BLaER1 treated with 17β-estradiol and CSF1 and Interleukin-3, amounts not matched to agents 10 nM and 100 nM (cell line): Measurements from ENCODE around the gene PROM2.

Source experiments
- H3K27ac ChIP-seq, 11 experiments: shearing (Covaris generic); formaldehyde crosslinking; 2 replicates each; pipeline ENCODE4 v1.8.1; 2022
- H3K27me3 ChIP-seq, 11 experiments: shearing (Covaris generic); formaldehyde crosslinking; 2 replicates each; pipeline ENCODE4 v1.8.1; 2022
- H3K36me3 ChIP-seq, 11 experiments: shearing (Covaris generic); formaldehyde crosslinking; 2 replicates each; pipeline ENCODE4 v1.8.1; 2022
- H3K4me1 ChIP-seq, 10 experiments: shearing (Covaris generic); formaldehyde crosslinking; 2 replicates each; pipeline ENCODE4 v1.8.1; 2022
- H3K4me2 ChIP-seq, 11 experiments: shearing (Covaris generic); formaldehyde crosslinking; 2 replicates each; pipeline ENCODE4 v1.8.1; 2022
- H3K4me3 ChIP-seq, 10 experiments: shearing (Covaris generic); formaldehyde crosslinking; 2 replicates each; pipeline ENCODE4 v1.8.1; 2022
- H3K9ac ChIP-seq, 11 experiments: shearing (Covaris generic); formaldehyde crosslinking; 2 replicates each; pipeline ENCODE4 v1.8.1; 2022
- H3K9me3 ChIP-seq, 11 experiments: shearing (Covaris generic); formaldehyde crosslinking; replicated peaks in 1 of 11; 2 replicates each; pipeline ENCODE4 v1.8.1; 2022
- H4K20me1 ChIP-seq, 11 experiments: shearing (Covaris generic); formaldehyde crosslinking; 2 replicates each; pipeline ENCODE4 v1.8.1; 2022
- Cebpa-rat ChIP-seq, 11 experiments: shearing (Covaris generic); IDR thresholded peaks; 2 replicates each; pipeline ENCODE4 v1.8.1; 2022

Gene PROM2

GRCh38 chr2:95272781-95273180 is 1.5 kb upstream of the PROM2 start:
- Histone ChIP-seq H3K27me3 (no peaks in the 10 kb centered on the region), H3K4me1 (peaks cover 0 to 22% (median under 1%) of the 10 kb centered on the region in 10 experiments; a peak in 10 of 20 replicates), H3K27ac (no peak overlapping the region), H3K9ac (no peak overlapping the region), H4K20me1 (no peaks in the 10 kb centered on the region; a peak in 1 of 22 replicates), H3K4me2 (peak overlapping the region in 2 of 11 experiments; percentile 37 to 53; a peak in 4 of 22 replicates), H3K36me3 (no peaks in the 10 kb centered on the region), H3K9me3 (no peaks in the 10 kb centered on the region), H3K4me3 (no peak overlapping the region)
- TF ChIP-seq Cebpa-rat (IDR thresholded peaks at IDR 0.05), result no peak

DNA sequence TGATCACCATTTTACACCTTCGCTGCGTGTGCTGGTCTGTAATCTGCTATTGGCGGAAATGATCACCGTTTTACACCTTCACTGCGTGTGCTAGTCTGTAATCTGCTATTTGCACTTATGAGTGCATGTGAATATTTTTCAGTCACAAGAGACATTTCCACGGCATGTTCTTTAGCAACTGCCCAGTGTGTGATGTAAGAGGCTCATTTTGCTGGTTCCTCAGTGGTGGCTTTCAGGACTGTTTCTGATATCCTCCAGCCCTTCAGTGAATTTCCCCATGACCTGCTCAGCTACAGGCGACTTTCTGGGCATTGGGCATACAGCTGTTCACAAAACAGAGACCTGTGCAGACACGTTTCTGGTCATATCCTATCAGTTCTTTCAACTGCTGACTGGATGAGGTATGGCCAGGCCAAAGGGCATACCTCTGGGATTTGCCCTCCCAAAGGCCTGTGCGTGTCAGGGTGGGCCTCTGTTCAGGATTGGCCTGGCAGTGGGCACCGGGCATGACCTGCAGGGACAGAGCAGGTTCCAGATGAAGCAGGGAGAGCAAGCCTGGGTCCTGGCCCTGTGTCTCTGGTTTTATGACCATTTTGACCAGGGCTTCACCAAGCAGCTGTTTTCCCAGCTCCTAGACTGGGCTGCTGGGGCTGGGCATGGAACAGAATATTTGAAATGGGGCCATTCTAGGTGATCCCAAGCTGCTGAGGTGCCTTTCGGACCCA is 521 bp upstream of the PROM2 start:
- Histone ChIP-seq H3K27ac (no peak overlapping the region), H3K36me3 (no peaks in the 10 kb centered on the region), H3K4me1 (peaks cover 0 to 30% (median 4%) of the 10 kb centered on the region in 10 experiments; a peak in 10 of 20 replicates), H3K4me2 (peak overlapping the region in 2 of 11 experiments; percentile 37 to 53; a peak in 1 of 22 replicates), H3K4me3 (no peak overlapping the region), H3K9ac (no peak overlapping the region), H3K27me3 (no peaks in the 10 kb centered on the region), H4K20me1 (no peaks in the 10 kb centered on the region; a peak in 1 of 22 replicates), H3K9me3 (no peaks in the 10 kb centered on the region)
- no peak for TF ChIP-seq Cebpa-rat (IDR thresholded peaks at IDR 0.05)

- H3K9me3 ChIP-seq, result no peaks in the 10 kb centered on the region
- H3K36me3 ChIP-seq, result no peaks in the 10 kb centered on the region
- H3K4me1 ChIP-seq, result peaks cover 0 to 30% (median 4%) of the 10 kb centered on the region in 10 experiments; a peak in 10 of 20 replicates
- peak overlapping the region in 1 of 11 experiments; percentile 43; a peak in 1 of 22 replicates for H3K4me2 ChIP-seq
- no peak overlapping the region for H3K4me3 ChIP-seq
- no peak for TF ChIP-seq Cebpa-rat (IDR thresholded peaks at IDR 0.05)
- no peak overlapping the region for H3K9ac ChIP-seq
- H4K20me1 ChIP-seq, result no peaks in the 10 kb centered on the region; a peak in 1 of 22 replicates
- no peak overlapping the region for H3K27ac ChIP-seq
- H3K27me3 ChIP-seq, result no peaks in the 10 kb centered on the region
Observed at GRCh38 chr2:95275151-95275515, 884 bp downstream of the PROM2 start.

- Histone ChIP-seq H3K27ac (no peak overlapping the region), H3K27me3 (no peaks in the 10 kb centered on the region)
Observed at GRCh38 chr2:95275601-95276243, 1.5 kb downstream of the PROM2 start.

DNA sequence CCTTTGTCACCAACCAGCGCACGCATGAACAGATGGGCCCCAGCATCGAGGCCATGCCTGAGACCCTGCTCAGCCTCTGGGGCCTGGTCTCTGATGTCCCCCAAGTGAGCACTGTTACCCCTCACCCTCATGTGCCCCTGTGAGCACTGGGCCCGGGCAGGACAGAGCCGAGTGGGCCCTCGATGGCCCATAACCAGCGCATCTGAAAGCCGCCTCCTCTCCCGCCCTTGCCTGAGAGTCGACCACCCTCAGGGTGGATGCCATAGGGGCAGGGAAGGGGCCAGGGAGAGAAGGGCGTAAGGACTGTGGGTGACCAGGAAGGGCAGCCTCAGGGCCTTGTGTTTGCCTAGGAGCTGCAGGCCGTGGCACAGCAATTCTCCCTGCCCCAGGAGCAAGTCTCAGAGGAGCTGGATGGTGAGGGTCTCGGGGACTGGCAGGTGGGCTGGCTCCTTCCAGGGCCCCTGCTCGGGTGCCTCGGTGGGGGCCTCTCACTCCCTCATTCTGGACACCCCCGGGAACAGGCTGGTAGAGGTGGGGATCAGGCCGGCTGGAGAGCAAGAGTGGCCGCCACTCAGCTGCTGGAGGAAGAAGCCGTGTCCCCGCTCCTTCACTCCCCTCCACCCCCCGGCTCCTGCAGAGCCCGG is 2.1 kb downstream of the PROM2 start:
- Histone ChIP-seq H4K20me1 (no peaks in the 10 kb centered on the region; a peak in 1 of 22 replicates), H3K27ac (no peak overlapping the region), H3K36me3 (no peaks in the 10 kb centered on the region), H3K4me3 (no peak overlapping the region), H3K9me3 (no peaks in the 10 kb centered on the region), H3K4me2 (no peak overlapping the region), H3K27me3 (no peaks in the 10 kb centered on the region), H3K9ac (no peak overlapping the region), H3K4me1 (peaks cover 0 to 30% (median 4%) of the 10 kb centered on the region in 10 experiments; a peak in 10 of 20 replicates)
- TF ChIP-seq Cebpa-rat (IDR thresholded peaks at IDR 0.05), result no peak

More at GRCh38 chr2:95275601-95276243, 1.5 kb downstream of the PROM2 start:
- Histone ChIP-seq H3K36me3 (no peaks in the 10 kb centered on the region), H4K20me1 (no peaks in the 10 kb centered on the region; a peak in 1 of 22 replicates), H3K9me3 (no peaks in the 10 kb centered on the region), H3K4me2 (peak overlapping the region in 1 of 11 experiments; percentile 43; a peak in 1 of 22 replicates), H3K9ac (no peak overlapping the region), H3K4me1 (peaks cover 0 to 30% (median 4%) of the 10 kb centered on the region in 10 experiments; a peak in 10 of 20 replicates), H3K4me3 (no peak overlapping the region)
- TF ChIP-seq Cebpa-rat (IDR thresholded peaks at IDR 0.05), result no peak

DNA sequence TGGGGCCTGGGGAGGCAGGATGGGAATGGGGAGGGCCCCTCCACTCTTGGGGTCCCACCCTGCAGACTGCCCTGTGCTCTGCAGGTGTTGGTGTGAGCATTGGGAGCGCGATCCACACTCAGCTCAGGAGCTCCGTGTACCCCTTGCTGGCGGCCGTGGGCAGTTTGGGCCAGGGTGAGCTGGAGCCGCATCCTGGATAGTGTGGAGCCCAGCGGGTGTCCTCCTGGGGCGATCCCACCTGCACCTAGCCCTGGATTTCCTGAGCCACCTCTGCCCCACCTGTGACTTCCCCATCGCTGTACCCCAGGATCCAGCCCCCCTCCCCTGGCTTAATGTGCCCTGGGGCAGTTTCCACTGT is 2.6 kb downstream of the PROM2 start:
- Histone ChIP-seq H3K36me3 (no peaks in the 10 kb centered on the region), H4K20me1 (no peaks in the 10 kb centered on the region; a peak in 1 of 22 replicates), H3K9ac (no peak overlapping the region), H3K4me1 (peaks cover 0 to 30% (median 4%) of the 10 kb centered on the region in 10 experiments; a peak in 10 of 20 replicates), H3K27ac (no peak overlapping the region), H3K27me3 (no peaks in the 10 kb centered on the region), H3K9me3 (no peaks in the 10 kb centered on the region), H3K4me3 (no peak overlapping the region), H3K4me2 (no peak overlapping the region)
- no peak for TF ChIP-seq Cebpa-rat (IDR thresholded peaks at IDR 0.05)

DNA sequence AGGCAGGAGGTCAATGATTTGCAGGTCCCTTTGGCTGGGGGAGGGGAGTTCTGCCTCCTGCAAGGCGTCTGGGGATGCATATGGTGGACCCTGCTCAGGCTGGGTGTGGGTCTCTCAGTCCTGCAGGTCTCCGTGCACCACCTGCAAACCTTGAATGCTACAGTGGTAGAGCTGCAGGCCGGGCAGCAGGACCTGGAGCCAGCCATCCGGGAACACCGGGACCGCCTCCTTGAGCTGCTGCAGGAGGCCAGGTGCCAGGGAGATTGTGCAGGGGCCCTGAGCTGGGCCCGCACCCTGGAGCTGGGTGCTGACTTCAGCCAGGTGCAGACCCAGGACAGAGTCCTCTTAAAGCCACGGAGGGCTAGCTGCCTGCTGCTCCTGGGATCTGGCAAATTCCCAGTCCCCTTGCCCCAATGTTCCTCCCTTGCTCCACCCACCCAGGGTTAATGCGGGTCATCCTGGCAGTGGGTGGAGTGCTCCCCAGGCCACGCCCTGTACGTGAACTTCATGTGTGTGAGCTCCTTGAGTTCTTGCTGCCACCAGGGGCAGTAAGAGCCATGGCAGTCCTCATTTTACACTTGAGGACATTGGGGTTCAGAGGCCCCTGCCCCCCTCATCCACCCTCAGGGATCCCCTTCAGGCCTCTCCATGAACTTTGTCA is 3.1 kb downstream of the PROM2 start:
- Histone ChIP-seq H4K20me1 (no peaks in the 10 kb centered on the region; a peak in 1 of 22 replicates), H3K4me1 (peaks cover 0 to 30% (median 4%) of the 10 kb centered on the region in 10 experiments; a peak in 10 of 20 replicates), H3K4me3 (no peak overlapping the region), H3K27ac (no peak overlapping the region), H3K27me3 (no peaks in the 10 kb centered on the region), H3K4me2 (peak overlapping the region in 5 of 11 experiments; percentile 10 to 51 (median 48); a peak in 8 of 22 replicates), H3K9ac (no peak overlapping the region), H3K9me3 (no peaks in the 10 kb centered on the region), H3K36me3 (no peaks in the 10 kb centered on the region)
- TF ChIP-seq Cebpa-rat (IDR thresholded peaks at IDR 0.05), result no peak

- Histone ChIP-seq H3K4me1 (peaks cover 0 to 26% (median 4%) of the 10 kb centered on the region in 10 experiments; a peak in 10 of 20 replicates), H3K4me2 (peak overlapping the region in 5 of 11 experiments; percentile 10 to 51 (median 48); a peak in 9 of 22 replicates), H4K20me1 (no peaks in the 10 kb centered on the region; a peak in 1 of 22 replicates), H3K27me3 (no peaks in the 10 kb centered on the region), H3K9me3 (no peaks in the 10 kb centered on the region), H3K4me3 (no peak overlapping the region), H3K36me3 (no peaks in the 10 kb centered on the region), H3K27ac (no peak overlapping the region), H3K9ac (no peak overlapping the region)
- no peak for TF ChIP-seq Cebpa-rat (IDR thresholded peaks at IDR 0.05)
Observed at GRCh38 chr2:95278051-95278471, 3.8 kb downstream of the PROM2 start.
